ENCODE results near the gene TASP1. TPM values are rescaled to one million over a fixed set of nuclear protein-coding genes. Genes with fewer than 3 reads are reported as not detected.

Gene TASP1
- total and polyA plus RNA-seq, 2 donors (not counting 3 experiments of a cell fraction or from before 2014, with no cell fraction given), result 3.5 to 8.9 TPM

- H3K36me3 ChIP-seq (ENCODE audit: control insufficient read depth in 2 of 2, extremely low read depth in 1 of 2, insufficient read depth in 2 of 2, low read length in 2 of 2), result no peaks in the 10 kb centered on the region
- CTCF ChIA-PET, result interaction anchor here (1.0 kb wide), 1 partner anchor 13 kb away, joined by 3 read pairs; no protein-coding TSS in a partner anchor
- no peak overlapping the region for H3K27ac ChIP-seq (ENCODE audit: insufficient read depth, low read depth, low read length)
- H3K9me3 ChIP-seq (replicated peaks; ENCODE audit: control insufficient read depth, insufficient read depth, low read length), result no peaks in the 10 kb centered on the region
- H4K20me1 ChIP-seq (replicated peaks; ENCODE audit: control insufficient read depth, extremely low read depth, insufficient read depth, low read length), result no peaks in the 10 kb centered on the region
- POLR2A ChIA-PET, result no interaction called here
- intact Hi-C loops (cut with micrococcal nuclease) (no loop called here), dilution Hi-C loops (cut with MboI; ENCODE audit: extremely low pct_ligation_motif_present, low sequenced_read_pairs) (no loop called here)
- FAIRE-seq, result no peak
- no TSS peak for BruUV-seq (replicated peaks)
- no peaks in the 10 kb centered on the region for H3K4me1 ChIP-seq (ENCODE audit: control insufficient read depth, extremely low read depth, insufficient read depth, low read length)
- no peak overlapping the region for H3K4me2 ChIP-seq (ENCODE audit: insufficient read depth, low read length)
- no peak overlapping the region for H3K9ac ChIP-seq (replicated peaks; ENCODE audit: extremely low read depth, insufficient read depth, low read length)
- no peak overlapping the region for H3K4me3 ChIP-seq (replicated peaks in 1 of 3; ENCODE audit: insufficient read depth in 1 of 3, low read depth in 1 of 3, low read length in 3 of 3)
- H3K9me1 ChIP-seq (replicated peaks; ENCODE audit: control insufficient read depth, extremely low read depth, insufficient read depth, low read length), result no peaks in the 10 kb centered on the region
- H3K79me2 ChIP-seq (ENCODE audit: control insufficient read depth, insufficient read depth, low read length), result no peaks in the 10 kb centered on the region
- no peaks in the 10 kb centered on the region for H3K27me3 ChIP-seq (ENCODE audit: control insufficient read depth in 2 of 2, insufficient read depth in 2 of 2, low read length in 2 of 2)
- TF ChIP-seq GATA2 (IDR thresholded peaks at IDR 0.05; ENCODE audit: insufficient read depth, insufficient read length, low read depth, low read length) (no peak), JUN (IDR thresholded peaks at IDR 0.05; ENCODE audit: borderline replicate concordance, insufficient read depth, insufficient read length, low read depth) (no peak)
- DNase-seq (ENCODE audit: low read depth, low spot score), result no peak
- no peak overlapping the region for H2AFZ ChIP-seq (ENCODE audit: low read depth, low read length)
Measured at GRCh38 chr20:13395232-13395631, 243.5 kb downstream of the TASP1 start.

- CTCF ChIA-PET, result no interaction called here
- FAIRE-seq, result no peak
- dilution Hi-C loops (cut with MboI; ENCODE audit: extremely low pct_ligation_motif_present, low sequenced_read_pairs), result no loop called here
Measured at GRCh38 chr20:13392391-13392790, 246.3 kb downstream of the TASP1 start.

More at GRCh38 chr20:13392391-13392790, 246.3 kb downstream of the TASP1 start:
- Histone ChIP-seq H3K27me3 (ENCODE audit: control insufficient read depth in 2 of 2, insufficient read depth in 2 of 2, low read length in 2 of 2) (no peaks in the 10 kb centered on the region), H3K4me2 (ENCODE audit: insufficient read depth, low read length) (no peak overlapping the region), H3K36me3 (ENCODE audit: control insufficient read depth in 2 of 2, extremely low read depth in 1 of 2, insufficient read depth in 2 of 2, low read length in 2 of 2) (no peaks in the 10 kb centered on the region), H3K9ac (replicated peaks; ENCODE audit: extremely low read depth, insufficient read depth, low read length) (no peak overlapping the region), H3K9me1 (replicated peaks; ENCODE audit: control insufficient read depth, extremely low read depth, insufficient read depth, low read length) (no peaks in the 10 kb centered on the region), H3K4me3 (replicated peaks in 1 of 3; ENCODE audit: insufficient read depth in 1 of 3, low read depth in 1 of 3, low read length in 3 of 3) (no peak overlapping the region), H2AFZ (ENCODE audit: low read depth, low read length) (no peak overlapping the region), H3K9me3 (replicated peaks; ENCODE audit: control insufficient read depth, insufficient read depth, low read length) (no peaks in the 10 kb centered on the region), H3K4me1 (ENCODE audit: control insufficient read depth, extremely low read depth, insufficient read depth, low read length) (no peaks in the 10 kb centered on the region), H4K20me1 (replicated peaks; ENCODE audit: control insufficient read depth, extremely low read depth, insufficient read depth, low read length) (no peaks in the 10 kb centered on the region), H3K79me2 (ENCODE audit: control insufficient read depth, insufficient read depth, low read length) (no peaks in the 10 kb centered on the region), H3K27ac (ENCODE audit: insufficient read depth, low read depth, low read length) (no peak overlapping the region)
- DNase-seq (ENCODE audit: low read depth, low spot score), result no peak
- TF ChIP-seq POLR2A (IDR thresholded peaks at IDR 0.05; ENCODE audit: low read depth, low read length), result no peak
- TF ChIP-seq MAX (IDR thresholded peaks at IDR 0.05; ENCODE audit: insufficient read depth, insufficient read length), result no peak
- TF ChIP-seq CTCF (IDR thresholded peaks at IDR 0.05; ENCODE audit: extremely low read depth in 1 of 2, insufficient read depth in 1 of 2, low read depth in 1 of 2, low read length in 2 of 2), result no peak
- no peak for TF ChIP-seq EZH2 (IDR thresholded peaks at IDR 0.05; ENCODE audit: borderline replicate concordance, low read depth, low read length, severe bottlenecking)
- TF ChIP-seq JUN (IDR thresholded peaks at IDR 0.05; ENCODE audit: borderline replicate concordance, insufficient read depth, insufficient read length, low read depth), result no peak
- TF ChIP-seq FOS (IDR thresholded peaks at IDR 0.05; ENCODE audit: borderline replicate concordance, insufficient read depth, low read length), result no peak
- TF ChIP-seq MYC (IDR thresholded peaks at IDR 0.05; ENCODE audit: low read depth, low read length), result no peak
- TF ChIP-seq GATA2 (IDR thresholded peaks at IDR 0.05; ENCODE audit: insufficient read depth, insufficient read length, low read depth, low read length), result no peak
- no peak for TF ChIP-seq POLR2AphosphoS5 (IDR thresholded peaks at IDR 0.05; ENCODE audit: insufficient read depth, low read depth, low read length)
- POLR2A ChIA-PET, result no interaction called here
- intact Hi-C loops (cut with micrococcal nuclease), result no loop called here
- BruUV-seq (replicated peaks), result no TSS peak

All from endothelial cell of umbilical vein (primary cell).